T-helper 17 cell (primary cell): ENCODE results near the gene CCDC3. TPM values are rescaled to one million over a fixed set of nuclear protein-coding genes. Genes with fewer than 3 reads are reported as not detected.
"Not testable (repeated sequence)": the region's sequence is repeated elsewhere in the genome, so short reads cannot be mapped to it uniquely, and the experiment has no call there.

ENCODE experiments used
- ATAC-seq: fragments of 150-1000 bp; cut with Tn5 transposase; 2 replicates; pipeline ENCODE4 v1.10.0; 2021; ENCODE audit warnings: mild to moderate bottlenecking, moderate library complexity
- DNase-seq, 3 donors: peaks; one replicate each; pipeline versions ENCODE4 v3.0.0 to v3.0.0-alpha.2; 2020 to 2021
- H3K9me3 ChIP-seq: one replicate; pipeline ENCODE4 v1.7.0; 2013; ENCODE audit warnings: low read length, mild to moderate bottlenecking; ENCODE audit not compliant: control insufficient read depth, poor library complexity, severe bottlenecking
- H3K27ac Mint-ChIP-seq: one replicate; pipeline ENCODE4 v1.8.0; 2022; ENCODE audit warnings: mild to moderate bottlenecking, moderate library complexity, mixed read lengths
- H3K27me3 Mint-ChIP-seq: one replicate; pipeline ENCODE4 v1.8.0; 2022; ENCODE audit warnings: mixed read lengths
- H3K36me3 Mint-ChIP-seq: one replicate; pipeline ENCODE4 v1.8.0; 2022; ENCODE audit warnings: low read depth, mixed read lengths
- H3K4me1 Mint-ChIP-seq: one replicate; pipeline ENCODE4 v1.8.0; 2022; ENCODE audit warnings: mild to moderate bottlenecking, mixed read lengths
- H3K4me3 Mint-ChIP-seq: one replicate; pipeline ENCODE4 v1.8.0; 2022; ENCODE audit warnings: mild to moderate bottlenecking, moderate library complexity, mixed read lengths
- total RNA-seq, 4 donors: library from RNA in 2 of 4; stranded (reverse) in 2 of 4; gene quantifications; one replicate each; pipeline ENCODE4 v1.2.3 and lab custom pipeline; 2022 to 2026

Gene CCDC3
- total RNA-seq, 2 donors from 2014 or later, result 0.99 TPM; not detected in 1

DNA sequence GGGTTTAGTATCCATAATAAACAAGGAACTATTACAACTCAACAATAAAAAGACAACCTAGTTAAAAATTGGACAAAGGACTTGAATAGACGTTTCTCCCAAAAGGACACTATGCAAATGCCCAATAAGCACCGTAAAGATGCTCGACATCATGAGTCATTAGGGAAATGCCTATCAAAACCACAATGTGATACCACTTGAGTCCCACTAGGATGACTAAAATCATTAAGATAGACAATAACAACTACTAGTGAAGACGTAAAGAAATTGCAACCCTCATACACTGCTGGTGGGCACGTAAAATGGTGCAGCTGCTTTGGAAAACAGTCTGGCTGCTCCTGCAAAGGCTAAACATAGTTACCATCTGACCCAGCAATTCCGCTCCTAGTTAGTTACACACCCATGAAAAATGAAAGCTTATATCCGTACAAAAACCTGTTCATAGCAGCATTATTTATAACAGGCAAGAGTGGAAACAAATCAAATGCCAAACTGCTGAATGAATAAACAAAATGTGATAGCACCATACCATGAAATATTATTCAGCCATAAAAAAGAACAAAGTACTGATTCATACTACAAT is 17.3 kb downstream of the CCDC3 start:
- H3K4me3 Mint-ChIP-seq, result no peak overlapping the region
- DNase-seq (no peak), ATAC-seq (no peak)
- H3K4me1 Mint-ChIP-seq, result peaks cover 4% of the 10 kb centered on the region
- H3K36me3 Mint-ChIP-seq, result no peaks in the 10 kb centered on the region
- no peak overlapping the region for H3K27ac Mint-ChIP-seq
- H3K9me3 ChIP-seq, result no peaks in the 10 kb centered on the region
- peaks cover 16% of the 10 kb centered on the region for H3K27me3 Mint-ChIP-seq

GRCh38 chr10:12983568-12983967 is 17.9 kb downstream of the CCDC3 start:
- H3K27me3 Mint-ChIP-seq, result peaks cover 23% of the 10 kb centered on the region
- H3K4me3 Mint-ChIP-seq, DNase-seq, ATAC-seq, H3K4me1 Mint-ChIP-seq, H3K9me3 ChIP-seq, H3K36me3 Mint-ChIP-seq: not testable (repeated sequence)
- H3K27ac Mint-ChIP-seq, result peak overlapping the region; percentile 19

DNA sequence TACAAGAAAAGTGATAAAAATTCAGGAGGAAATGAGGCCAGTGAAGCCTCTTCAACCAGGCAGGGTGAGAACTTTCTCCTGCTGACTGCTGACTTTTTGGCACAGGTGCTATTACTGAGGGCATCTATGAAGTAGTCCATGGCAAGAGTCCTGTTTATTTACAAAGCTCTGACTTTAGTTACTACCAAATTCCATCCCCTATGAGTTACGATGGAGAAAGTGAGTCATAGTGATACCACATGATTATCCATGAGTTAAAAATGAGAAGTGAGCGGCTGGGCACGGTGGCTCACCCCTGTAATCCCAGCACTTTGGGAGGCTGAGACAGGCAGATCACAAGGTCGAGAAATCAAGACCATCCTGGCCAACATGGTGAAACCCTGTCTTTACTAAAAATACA is 19.9 kb downstream of the CCDC3 start:
- ATAC-seq, result no peak
- Mint-ChIP-seq H3K27me3 (peaks cover 43% of the 10 kb centered on the region), H3K36me3 (no peaks in the 10 kb centered on the region), H3K4me1 (peaks cover 2% of the 10 kb centered on the region), H3K4me3 (no peak overlapping the region), H3K27ac (no peak overlapping the region)
- no peaks in the 10 kb centered on the region for H3K9me3 ChIP-seq
- DNase-seq, result no peak

DNA sequence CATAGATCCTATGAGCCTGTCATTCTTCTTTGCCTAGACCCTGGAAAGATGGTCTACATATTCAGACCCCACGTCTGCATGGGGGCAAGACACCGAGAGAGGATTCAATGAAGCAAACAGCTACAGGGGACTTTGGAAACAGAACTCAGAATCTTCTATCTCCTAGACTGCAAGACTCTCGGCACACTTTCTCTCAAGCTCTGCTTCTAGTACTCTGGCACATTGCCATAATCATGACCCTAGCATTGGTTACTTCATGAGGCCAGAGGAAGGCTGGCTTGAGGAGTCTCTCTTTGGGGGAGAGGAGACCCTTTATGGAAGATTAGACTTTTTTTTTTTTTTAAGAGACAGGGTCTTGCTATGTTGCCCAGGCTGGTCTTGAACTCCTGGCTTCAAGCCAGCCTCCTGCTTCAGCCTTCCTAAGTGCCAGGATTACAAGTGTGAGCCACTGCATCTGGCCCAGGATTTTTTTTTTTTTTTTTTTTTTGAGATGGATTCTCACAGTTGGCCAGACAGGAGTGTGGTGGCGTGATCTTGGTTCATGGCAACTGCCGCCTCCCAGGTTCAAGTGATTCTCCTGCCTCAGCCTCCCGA is 20.7 kb downstream of the CCDC3 start:
- no peak for ATAC-seq
- Mint-ChIP-seq H3K36me3 (no peaks in the 10 kb centered on the region), H3K27ac (no peak overlapping the region)

GRCh38 chr10:12980102-12980661 is 21.3 kb downstream of the CCDC3 start:
- DNase-seq (no peak), ATAC-seq (no peak)
- Mint-ChIP-seq H3K36me3 (no peaks in the 10 kb centered on the region), H3K4me3 (no peak overlapping the region), H3K4me1 (no peaks in the 10 kb centered on the region), H3K27me3 (peaks cover 53% of the 10 kb centered on the region), H3K27ac (no peak overlapping the region)
- H3K9me3 ChIP-seq, result no peaks in the 10 kb centered on the region

More for the DNA sequence above, 20.7 kb downstream of the CCDC3 start:
- peaks cover 50% of the 10 kb centered on the region for H3K27me3 Mint-ChIP-seq
- no peak for DNase-seq
- H3K4me3 Mint-ChIP-seq, result no peak overlapping the region
- H3K4me1 Mint-ChIP-seq, result peaks cover 2% of the 10 kb centered on the region
- no peaks in the 10 kb centered on the region for H3K9me3 ChIP-seq

DNA sequence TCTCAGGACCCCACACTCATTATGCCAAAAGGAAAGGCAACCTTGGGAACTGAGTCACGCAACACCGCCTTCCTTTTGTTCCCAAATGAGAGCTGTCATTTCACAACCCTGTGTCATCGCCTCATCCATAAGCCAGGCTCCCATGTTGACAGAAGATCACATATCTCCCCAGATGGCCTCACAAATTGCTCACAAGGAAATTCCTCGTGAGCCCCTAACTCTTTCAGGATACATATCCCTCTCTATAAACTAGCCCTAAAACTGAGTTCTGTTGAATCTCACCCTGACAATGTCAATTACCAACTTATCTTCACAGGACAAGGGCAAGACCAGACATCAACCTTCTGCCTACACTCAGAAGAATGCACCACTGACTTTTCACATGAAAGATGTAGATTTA is 22.6 kb downstream of the CCDC3 start:
- Mint-ChIP-seq H3K27ac (no peak overlapping the region), H3K36me3 (no peaks in the 10 kb centered on the region), H3K4me3 (no peak overlapping the region), H3K4me1 (no peaks in the 10 kb centered on the region), H3K27me3 (peaks cover 53% of the 10 kb centered on the region)
- ATAC-seq (no peak), DNase-seq (no peak)
- no peaks in the 10 kb centered on the region for H3K9me3 ChIP-seq

DNA sequence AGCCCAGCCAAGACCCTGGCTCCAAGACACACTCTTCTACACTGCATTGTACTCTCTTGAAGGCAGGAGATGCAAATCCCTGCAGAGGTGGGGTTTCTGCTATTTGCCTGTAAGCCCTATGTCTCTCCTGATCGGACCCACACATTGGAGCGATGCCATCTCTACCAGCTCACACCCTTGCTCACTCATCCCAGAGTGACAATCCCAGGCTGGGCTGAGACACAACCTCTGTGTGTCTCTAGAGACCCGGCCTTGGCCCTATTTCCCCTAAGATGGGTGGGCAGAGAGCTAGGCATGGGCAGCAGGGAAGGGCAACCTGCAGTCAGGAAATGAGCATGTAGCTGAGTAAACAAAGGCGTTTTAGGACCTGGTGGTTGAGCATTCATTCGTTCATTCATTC is 25.6 kb downstream of the CCDC3 start:
- Mint-ChIP-seq H3K4me1 (no peaks in the 10 kb centered on the region), H3K27me3 (peaks cover 63% of the 10 kb centered on the region), H3K36me3 (peaks cover 5% of the 10 kb centered on the region), H3K4me3 (no peak overlapping the region), H3K27ac (no peak overlapping the region)
- ATAC-seq (no peak), DNase-seq (no peak)
- no peaks in the 10 kb centered on the region for H3K9me3 ChIP-seq

GRCh38 chr10:12975266-12975665 is 26.2 kb downstream of the CCDC3 start:
- Mint-ChIP-seq H3K27me3 (peaks cover 58% of the 10 kb centered on the region), H3K36me3 (peaks cover 5% of the 10 kb centered on the region), H3K4me3 (no peak overlapping the region), H3K27ac (no peak overlapping the region), H3K4me1 (no peaks in the 10 kb centered on the region)
- DNase-seq, result no peak
- no peak for ATAC-seq
- no peaks in the 10 kb centered on the region for H3K9me3 ChIP-seq

GRCh38 chr10:12974491-12975199 is 26.9 kb downstream of the CCDC3 start:
- Mint-ChIP-seq H3K27me3 (peaks cover 52% of the 10 kb centered on the region), H3K4me1 (no peaks in the 10 kb centered on the region), H3K27ac (no peak overlapping the region), H3K36me3 (peaks cover 5% of the 10 kb centered on the region), H3K4me3 (no peak overlapping the region)
- ATAC-seq, result no peak
- H3K9me3 ChIP-seq, result no peaks in the 10 kb centered on the region
- DNase-seq, result no peak

GRCh38 chr10:12974078-12974477 is 27.4 kb downstream of the CCDC3 start:
- Mint-ChIP-seq H3K27ac (no peak overlapping the region), H3K36me3 (peaks cover 5% of the 10 kb centered on the region), H3K27me3 (peaks cover 46% of the 10 kb centered on the region)

GRCh38 chr10:12973149-12973718 is 28.3 kb downstream of the CCDC3 start:
- peaks cover 5% of the 10 kb centered on the region for H3K36me3 Mint-ChIP-seq
- DNase-seq (no peak), ATAC-seq (no peak)
- no peaks in the 10 kb centered on the region for H3K9me3 ChIP-seq
- H3K4me1 Mint-ChIP-seq, result no peaks in the 10 kb centered on the region
- peaks cover 38% of the 10 kb centered on the region for H3K27me3 Mint-ChIP-seq
- no peak overlapping the region for H3K4me3 Mint-ChIP-seq
- no peak overlapping the region for H3K27ac Mint-ChIP-seq

More at GRCh38 chr10:12974078-12974477, 27.4 kb downstream of the CCDC3 start:
- Mint-ChIP-seq H3K4me3 (no peak overlapping the region), H3K4me1 (no peaks in the 10 kb centered on the region)
- ATAC-seq, result no peak
- H3K9me3 ChIP-seq, result no peaks in the 10 kb centered on the region
- no peak for DNase-seq

GRCh38 chr10:12972146-12972545 is 29.4 kb downstream of the CCDC3 start:
- H3K27ac Mint-ChIP-seq, result no peak overlapping the region
- H3K36me3 Mint-ChIP-seq, result peaks cover 5% of the 10 kb centered on the region
- DNase-seq, result no peak
- H3K27me3 Mint-ChIP-seq, result peaks cover 27% of the 10 kb centered on the region
- H3K9me3 ChIP-seq, result peaks cover 3% of the 10 kb centered on the region
- H3K4me3 Mint-ChIP-seq, result no peak overlapping the region
- H3K4me1 Mint-ChIP-seq, result no peaks in the 10 kb centered on the region
- ATAC-seq, result no peak

DNA sequence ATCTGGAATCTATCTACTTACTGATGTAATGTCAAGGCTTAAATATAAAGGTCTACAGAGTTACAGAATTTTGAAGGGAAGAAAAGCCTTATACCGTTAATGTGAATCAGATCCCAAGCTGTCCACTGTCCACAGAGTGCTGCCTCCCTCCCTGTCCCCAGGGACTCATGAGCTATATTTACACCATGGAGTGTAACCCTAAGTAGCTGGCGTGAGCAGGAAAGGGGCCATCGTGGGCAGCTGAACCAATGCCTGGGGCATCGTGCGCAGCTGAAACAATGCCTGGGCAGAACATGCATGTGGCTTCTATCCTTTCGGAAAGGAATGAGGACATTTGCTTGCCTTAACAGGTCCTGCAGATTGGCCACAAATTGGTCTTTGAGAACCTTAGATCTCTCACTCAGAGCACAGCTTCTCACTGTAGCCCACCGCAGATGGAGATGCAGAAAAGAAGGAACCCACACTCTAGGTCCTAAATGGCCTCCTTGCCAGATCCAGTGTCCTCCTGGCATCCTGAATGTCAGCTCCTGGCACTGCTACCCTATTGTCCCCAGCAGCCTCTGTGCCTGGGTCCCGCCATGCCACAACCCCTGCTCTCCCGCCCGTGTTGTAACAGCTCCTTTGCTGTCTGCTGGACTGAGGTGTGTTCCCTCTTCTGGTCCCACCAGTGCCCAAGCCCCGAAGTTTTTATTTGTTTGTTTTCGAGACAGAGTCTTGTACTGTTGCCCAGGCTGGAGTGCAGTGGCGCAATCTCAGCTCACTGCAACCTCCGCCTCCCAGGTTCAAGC is 30.3 kb downstream of the CCDC3 start:
- no peak for ATAC-seq
- H3K4me3 Mint-ChIP-seq, result no peak overlapping the region
- H3K9me3 ChIP-seq, result peaks cover 3% of the 10 kb centered on the region
- no peaks in the 10 kb centered on the region for H3K4me1 Mint-ChIP-seq
- peaks cover 5% of the 10 kb centered on the region for H3K36me3 Mint-ChIP-seq
- H3K27ac Mint-ChIP-seq, result no peak overlapping the region
- DNase-seq, result no peak
- H3K27me3 Mint-ChIP-seq, result peaks cover 17% of the 10 kb centered on the region
